GM21515 (cell line): Measurements from ENCODE around the gene CCDC183.
"Not testable (repeated sequence)": the region's sequence is repeated elsewhere in the genome, so short reads cannot be mapped to it uniquely, and the experiment has no call there.

Experiments used
- ATAC-seq: cut with Tn5 transposase; IDR thresholded peaks from one replicate; pipeline ENCODE4 v1.9.1; 2021; ENCODE audit not compliant: unreplicated experiment

The CCDC183 gene

DNA sequence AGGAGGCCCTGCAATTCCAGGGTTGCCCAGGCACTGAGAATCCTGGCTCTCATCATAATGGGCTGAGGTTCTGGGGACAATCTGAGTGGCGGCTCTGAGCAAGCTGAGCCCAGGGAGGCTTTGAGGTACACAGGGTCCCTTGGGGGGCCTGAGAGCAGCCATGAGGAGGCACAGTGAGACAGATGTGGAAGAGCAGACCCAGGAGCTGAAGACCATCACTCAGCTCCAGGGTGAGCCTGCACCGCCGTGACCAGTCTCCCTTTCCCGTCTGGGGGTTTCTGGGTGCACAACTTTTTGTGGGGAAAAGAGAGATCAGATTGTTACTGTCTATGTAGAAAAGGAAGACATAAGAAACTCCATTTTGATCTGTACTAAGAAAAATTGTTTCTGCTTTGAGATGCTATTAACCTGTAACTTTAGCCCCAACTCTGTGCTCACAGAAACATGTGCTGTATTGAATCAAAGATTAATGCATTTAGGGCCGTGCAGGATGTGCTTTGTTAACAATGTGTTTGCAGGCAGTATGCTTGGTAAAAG is at the start of gene CCDC183:
Gene CCDC183, plus strand, starts transcription at position 101 of the 537 bp plus-strand sequence. Its CDS starts 60 bp downstream, at position 161.
- no peak for ATAC-seq

DNA sequence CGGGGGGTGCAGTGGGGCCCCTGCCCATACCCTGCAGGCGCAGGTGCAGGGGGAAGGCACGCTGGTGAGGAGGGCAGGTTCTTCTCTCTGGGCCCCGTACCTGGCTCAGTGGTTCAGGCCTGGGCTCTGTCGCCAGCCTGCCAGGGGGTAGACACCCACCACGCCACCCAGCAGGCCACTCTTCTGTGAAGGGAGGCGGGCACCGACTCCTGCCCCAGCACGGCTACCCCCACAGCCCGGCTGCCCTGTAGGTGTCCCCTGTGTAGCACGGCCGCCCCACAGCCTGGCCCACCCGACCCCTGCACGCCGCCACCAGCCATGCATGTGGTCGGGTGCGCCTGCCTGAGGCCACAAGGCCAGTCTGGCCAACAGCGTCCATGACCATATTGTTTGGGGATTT is 49.5 kb upstream of the CCDC183 start:
- no peak for ATAC-seq

DNA sequence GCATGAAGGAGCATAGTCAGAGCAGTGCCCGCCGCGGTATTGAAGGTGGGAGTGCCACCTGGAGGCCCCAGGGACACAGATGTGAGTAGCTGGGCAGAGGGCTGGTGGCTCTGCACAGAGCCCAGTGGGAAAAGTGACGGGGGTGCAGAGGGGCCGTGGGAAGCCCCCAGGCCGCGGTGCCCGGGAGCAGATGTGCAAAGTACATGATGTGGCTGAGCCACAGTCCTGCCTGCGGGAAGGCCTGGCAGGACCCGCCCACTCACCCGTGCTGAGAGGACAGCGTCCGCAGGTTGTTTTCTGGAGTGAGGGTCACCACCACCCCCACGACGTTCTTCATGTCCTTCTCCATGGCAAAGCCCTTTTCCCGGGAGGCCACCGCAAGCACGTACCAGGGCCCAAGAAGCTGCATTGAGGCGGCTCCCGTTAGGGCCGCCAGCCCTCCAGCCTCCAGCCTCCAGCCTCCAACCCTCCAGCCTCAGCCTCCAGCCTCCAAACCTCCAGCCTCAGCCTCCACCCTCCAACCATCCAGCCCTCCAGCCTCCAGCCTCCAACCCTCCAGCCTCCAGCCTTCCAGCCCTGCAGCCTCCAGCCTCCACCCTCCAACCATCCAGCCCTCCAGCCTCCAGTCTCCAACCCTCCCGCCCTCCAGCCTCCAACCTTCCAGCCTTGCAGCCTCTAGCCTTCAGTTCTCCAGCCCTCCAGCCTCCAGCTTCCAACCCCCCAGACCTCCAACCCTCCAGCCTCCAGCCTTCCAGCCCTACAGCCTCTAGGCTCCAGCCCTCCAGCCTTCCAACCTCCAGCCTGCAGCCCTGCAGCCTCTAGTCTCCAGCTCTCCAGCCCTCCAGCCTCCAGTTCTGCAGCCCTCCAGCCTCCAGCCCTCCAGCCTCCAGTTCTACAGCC is 48.7 kb upstream of the CCDC183 start:
- ATAC-seq: no peak

DNA sequence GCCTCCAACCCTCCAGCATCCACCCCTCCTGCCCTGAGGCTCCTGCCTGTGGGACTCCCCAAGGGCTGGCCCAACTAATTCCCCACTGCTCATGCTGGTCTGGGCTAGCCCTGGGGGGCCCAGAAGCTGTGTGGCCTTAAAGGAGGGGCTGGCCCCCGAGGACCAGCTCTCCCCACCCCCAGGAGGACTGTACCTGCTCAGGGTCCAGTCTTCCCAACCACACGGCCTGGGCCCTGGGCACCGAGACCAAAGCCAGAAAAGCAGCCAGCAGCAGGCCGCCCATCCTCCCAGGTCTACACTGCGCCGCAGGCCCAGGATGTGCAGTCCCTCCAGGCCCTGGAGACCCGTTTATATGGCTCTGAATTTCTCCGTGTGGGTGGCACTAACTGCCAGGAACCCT is 47.9 kb upstream of the CCDC183 start, which contains the start of gene LCN6:
Gene LCN6, minus strand, starts transcription at position 325 of the 400 bp plus-strand sequence. Its CDS starts 42 bp downstream, at position 283.
- no peak for ATAC-seq

DNA sequence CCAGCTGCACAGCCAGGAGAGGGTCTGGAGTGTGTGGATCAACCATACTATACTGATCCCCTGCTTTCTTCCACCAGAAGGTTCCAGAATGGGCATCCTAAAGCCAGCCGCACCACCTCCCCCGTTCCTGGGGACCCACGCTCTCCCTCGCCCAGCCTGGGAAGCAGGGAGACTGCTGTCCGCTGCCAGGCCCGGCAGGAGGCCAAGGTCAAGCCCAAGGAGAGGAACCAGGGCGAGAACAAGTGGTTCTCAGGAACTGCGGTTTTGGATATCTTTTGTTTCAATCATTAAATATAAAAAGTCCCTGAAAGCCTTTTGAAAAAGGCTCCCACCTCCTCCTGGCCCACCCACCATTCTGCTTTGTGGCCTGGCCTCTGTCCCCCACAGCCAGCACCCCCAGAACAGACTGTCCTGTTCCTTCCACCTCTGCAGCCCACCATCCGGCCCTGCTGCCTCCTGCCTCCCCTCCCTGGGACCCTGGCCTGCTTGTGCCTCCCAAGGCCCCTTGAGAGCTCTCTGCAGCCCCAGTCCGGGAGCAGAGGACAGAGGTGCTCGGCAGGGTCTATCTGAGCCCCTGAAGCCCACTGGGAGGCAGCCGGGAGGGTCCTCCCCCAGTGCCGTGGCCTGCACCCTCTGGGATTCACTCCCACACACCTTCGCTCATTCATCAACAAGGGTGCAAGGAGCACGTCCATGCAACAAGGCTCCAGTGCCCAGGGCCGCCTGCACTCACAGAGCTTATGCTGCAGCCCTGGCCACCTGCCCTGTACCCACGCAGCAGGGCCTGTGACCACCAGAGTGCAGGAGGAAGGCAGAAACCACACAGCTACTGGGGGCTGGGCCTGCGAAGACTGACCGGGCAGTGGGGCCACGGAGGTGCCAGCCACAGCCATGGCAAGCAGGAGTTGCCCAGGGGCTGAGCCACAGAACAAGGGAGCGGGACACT is 47.2 kb upstream of the CCDC183 start:
- no peak for ATAC-seq

DNA sequence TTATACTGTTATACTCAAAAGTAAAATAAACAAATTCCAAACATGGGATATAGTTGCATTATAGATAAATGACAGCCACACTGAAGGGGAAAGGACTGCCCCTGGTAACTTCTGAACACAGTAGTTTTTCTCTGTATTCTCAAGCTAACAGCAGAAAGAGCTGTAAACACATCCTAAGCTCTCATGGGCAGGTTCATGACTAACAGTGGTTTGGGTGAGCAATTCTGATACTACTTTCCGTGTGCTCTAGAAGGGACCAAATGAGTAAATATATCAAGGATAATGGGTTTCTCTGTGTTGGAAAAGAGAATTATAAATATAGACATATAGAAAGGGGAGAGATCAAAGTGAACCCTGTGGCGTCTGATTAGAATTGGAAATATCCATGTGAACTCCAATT is 45.6 kb upstream of the CCDC183 start:
- ATAC-seq: no peak

DNA sequence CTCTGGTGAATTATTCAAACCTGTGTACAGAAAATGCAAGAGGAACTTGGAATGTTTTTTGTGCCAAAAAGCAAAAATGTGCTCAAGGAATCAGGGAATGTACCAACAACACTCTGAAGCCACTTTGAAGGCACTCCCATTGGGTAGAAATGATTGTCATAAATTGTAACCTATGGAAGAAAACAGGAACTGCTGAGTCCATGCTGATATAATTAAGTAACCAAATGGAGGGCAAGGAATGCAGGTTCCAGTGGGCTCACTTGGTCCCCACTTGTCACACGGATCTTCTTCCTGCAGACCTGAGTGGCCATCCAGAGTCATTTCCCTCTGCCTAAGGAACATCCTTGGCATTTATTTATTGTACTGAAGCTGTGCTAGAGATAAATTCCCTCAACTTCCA is 44.9 kb upstream of the CCDC183 start:
- no peak for ATAC-seq

DNA sequence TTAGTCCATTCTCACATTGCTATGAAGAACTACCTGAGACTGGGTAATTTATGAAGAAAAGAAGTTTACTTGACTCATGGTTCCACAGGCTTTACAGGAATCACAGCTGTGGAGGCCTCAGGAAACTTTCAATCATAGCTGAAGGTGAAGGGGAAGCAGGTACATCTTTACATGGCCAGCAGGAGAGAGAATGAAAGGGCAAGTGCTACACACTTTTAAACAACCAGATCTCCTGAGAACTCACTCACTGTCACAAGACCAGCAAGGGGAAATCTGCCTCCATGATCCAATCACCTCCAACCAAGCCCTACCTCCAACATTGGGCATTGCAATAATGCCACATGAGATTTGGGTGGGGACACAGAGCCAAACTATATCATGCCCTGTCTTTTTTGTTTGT is 44.3 kb upstream of the CCDC183 start:
- no peak for ATAC-seq

DNA sequence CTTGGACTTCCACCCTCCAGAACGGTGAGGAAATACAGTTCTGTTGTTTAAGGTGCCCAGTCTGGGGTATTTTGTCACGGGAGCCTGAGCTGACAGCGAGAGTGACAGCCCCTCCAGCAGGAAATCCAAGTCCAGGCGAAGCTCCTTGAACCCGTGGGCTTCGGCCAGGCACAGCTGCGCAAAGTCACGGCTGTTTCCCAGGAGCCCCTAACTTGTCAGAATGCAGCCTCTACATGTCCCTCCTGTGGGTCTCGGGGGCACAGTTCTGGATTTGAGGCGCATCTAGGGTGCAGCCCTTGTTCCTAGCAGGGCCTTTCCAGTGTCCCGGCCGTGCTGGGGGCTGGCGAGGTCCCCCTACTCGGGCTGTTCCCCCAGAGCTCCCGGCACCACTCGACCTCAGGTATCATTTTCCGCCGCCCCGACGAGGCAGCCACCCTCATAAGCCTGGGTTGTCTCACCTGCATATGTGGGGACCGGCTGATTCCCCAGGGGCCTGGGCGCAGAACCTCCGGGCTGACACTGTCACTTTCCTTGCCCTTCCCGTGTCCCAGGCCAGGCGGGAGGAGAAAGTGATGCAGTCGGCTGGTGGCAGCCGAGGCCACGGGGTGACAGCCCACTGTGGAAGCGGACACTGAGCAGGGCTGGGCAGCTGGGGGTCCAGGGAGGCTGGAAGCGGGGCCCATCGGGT is 42.6 kb upstream of the CCDC183 start:
- ATAC-seq: no peak

DNA sequence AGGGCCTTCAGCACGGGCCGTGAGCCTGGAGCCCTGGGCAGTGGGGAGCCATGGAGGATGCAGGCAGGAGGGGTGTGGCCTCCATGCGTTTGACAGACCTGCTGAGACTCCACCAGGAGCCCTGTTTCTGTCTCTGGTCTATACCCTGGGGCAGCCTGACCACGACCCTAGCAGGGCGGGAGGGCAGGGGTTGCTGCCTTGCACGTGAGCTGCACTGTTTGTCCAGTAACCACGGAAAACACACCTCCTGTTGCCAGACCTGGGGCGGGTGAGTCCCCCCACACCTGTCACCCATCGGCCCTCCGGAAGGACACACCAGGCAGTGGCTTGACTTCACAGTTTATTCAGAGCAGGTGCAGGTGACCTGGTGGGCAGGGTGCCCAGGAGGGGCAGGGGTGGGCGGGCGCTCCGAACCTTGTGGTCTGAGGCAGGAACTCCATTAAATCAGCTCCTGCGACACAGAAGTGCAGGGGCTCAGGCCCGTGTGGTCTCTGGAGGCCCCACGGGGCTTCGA is 42.0 kb upstream of the CCDC183 start:
- no peak for ATAC-seq

DNA sequence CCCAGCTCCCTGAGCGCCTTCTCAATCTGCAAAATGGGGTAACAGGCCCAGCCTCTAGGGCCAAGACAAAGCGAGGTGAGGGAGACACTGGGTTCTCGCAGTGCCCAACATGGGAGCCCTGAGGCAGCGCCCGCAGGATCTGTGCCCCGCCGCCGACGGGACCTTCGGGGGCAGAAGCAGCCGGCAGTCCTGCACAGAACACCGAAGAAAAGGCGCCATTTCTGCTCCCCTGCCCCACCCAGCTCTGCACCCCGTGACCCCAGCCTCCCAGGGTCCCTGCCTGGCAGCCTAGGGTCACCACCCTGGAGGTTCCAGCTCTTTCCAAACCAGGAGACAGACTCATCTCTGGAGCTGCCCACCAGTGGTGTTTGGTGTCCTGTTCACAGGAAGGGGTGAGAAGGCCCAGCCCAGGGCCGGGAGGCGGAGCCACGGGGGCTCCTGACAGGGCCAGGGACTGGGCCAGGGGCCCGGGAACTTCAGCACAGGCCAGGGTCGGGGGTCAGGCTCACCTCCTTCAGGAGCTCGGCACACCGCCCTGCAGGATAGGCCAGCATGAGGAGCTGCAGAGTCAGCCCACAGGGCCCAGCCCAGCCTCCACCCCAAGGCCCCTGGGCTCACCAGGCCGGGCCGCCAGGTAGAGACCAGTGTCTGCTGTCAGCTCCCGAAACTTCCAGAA is 41.4 kb upstream of the CCDC183 start:
- ATAC-seq: no peak

DNA sequence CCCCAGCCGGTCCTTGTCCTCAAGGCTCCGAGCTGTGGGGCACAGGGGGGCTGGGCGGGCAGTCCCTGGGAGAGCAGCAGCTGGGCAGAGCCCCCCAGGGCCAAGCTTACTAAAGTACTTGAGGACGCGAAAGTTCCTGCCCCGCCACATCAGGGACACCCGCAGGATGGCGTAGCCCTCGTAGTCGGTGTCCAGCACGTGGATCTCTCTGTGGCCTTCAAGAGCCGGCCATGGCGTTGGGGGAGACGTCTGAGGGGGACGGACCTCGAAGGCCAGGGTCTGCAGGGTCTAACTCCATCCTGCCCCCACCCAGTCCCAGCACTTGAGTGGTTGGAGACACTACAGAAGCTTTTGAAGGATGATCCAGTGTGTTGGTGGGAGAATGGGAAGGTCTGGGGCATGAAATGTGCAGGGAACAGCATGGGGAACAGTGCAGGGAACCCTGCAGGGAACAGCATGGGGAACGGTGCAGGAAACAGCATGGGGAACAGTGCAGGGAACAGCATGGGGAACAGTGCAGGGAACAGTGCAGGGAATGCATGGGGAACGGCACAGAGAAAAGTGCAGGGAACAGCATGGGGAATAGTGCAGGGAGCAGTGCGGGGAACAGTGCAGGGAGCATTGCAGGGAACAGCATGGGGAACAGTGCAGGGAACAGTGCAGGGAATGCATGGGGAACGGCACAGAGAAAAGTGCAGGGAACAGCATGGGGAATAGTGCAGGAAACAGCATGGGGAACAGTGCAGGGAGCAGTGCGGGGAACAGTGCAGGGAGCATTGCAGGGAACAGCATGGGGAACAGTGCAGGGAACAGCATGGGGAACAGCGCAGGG is 40.6 kb upstream of the CCDC183 start:
- ATAC-seq: not testable (repeated sequence)

DNA sequence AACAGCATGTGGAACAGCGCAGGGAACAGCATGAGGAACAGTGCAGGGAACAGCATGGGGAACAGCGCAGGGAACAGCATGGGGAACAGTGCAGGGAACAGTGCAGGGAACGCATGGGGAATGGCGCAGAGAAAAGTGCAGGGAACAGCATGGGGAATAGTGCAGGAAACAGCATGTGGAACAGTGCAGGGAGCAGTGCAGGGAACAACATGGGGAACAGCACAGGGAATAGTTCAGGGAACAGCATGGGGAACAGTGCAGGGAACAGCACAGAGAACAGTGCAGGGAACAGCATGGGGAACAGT is 40.1 kb upstream of the CCDC183 start:
- no peak for ATAC-seq

DNA sequence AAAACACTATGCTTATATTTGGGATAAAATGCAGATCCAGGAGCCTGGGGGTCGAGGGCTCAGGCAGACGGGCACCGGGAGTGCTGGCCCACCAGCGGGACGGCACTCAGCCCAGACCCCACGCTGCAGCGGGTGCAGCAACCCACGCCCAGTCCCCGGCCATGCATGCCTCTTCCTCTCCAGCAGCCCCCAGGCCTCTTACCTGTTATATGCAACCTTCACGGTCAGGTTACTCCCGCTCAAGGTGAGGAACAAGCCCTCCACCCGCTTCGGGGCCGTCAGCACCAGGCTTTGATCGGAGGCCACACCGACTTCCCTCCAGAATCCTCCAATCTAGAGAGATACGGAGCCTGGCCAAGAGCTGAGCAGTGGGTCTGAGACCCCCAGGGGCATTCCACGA is 39.3 kb upstream of the CCDC183 start:
- ATAC-seq: no peak

DNA sequence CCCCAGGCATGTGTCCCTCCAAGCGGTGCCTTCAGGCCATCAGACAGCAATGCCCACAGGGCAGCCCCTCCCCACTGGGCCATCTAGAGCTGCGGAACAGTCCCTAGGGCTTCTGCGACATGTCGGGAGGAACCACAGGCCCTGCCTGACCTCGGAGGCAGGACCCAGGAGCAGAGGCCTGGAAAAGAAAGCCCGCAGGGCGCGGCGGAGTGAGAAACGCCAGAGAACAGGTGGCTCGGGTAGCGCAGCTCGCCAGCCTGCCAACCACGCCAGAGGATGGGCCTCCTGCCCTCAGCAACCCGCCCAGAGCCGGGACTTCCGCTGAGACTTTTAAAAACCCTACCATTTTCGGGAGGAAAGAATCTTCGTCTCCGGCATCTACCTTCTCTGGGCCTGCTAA is 38.8 kb upstream of the CCDC183 start:
- ATAC-seq: no peak

DNA sequence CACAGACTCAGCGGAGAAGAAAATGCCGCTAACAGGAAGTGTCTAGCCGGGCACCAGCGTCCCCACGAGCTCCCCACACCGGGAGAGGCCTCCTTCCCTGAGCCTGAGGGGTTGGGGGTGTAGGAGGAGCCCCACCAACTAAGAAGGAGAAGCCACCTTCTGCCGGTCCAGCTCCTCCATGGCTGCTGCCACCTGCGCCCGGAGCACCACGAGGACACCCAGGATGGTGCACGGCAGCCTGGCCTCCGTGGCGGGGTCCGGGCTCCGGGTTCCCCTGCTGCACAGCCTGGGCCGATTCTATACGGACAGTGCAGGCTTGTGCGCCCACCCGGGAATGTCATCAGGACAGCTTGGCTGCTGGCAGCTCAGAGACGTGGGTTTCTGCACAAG is 38.4 kb upstream of the CCDC183 start:
- ATAC-seq: no peak

DNA sequence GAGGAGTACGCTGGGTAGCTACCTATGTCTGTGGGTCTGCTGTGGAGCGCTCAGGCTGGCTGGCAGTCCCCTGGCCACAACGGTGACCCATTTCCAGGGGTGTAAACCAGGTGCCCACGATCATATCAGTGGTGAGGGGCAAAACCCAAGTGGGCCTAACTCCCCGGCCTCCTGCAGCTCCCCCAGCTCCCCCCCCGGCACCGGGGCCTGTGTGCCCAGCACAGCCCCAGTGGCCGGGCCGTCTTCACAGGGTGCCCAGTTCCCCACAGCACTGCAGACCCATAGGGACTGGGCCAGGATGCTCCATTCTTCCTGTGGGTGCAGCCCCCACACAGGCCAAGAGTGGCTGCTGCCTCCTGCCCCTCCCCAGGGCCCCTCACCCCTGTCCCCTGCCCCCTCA is 37.1 kb upstream of the CCDC183 start:
- no peak for ATAC-seq

DNA sequence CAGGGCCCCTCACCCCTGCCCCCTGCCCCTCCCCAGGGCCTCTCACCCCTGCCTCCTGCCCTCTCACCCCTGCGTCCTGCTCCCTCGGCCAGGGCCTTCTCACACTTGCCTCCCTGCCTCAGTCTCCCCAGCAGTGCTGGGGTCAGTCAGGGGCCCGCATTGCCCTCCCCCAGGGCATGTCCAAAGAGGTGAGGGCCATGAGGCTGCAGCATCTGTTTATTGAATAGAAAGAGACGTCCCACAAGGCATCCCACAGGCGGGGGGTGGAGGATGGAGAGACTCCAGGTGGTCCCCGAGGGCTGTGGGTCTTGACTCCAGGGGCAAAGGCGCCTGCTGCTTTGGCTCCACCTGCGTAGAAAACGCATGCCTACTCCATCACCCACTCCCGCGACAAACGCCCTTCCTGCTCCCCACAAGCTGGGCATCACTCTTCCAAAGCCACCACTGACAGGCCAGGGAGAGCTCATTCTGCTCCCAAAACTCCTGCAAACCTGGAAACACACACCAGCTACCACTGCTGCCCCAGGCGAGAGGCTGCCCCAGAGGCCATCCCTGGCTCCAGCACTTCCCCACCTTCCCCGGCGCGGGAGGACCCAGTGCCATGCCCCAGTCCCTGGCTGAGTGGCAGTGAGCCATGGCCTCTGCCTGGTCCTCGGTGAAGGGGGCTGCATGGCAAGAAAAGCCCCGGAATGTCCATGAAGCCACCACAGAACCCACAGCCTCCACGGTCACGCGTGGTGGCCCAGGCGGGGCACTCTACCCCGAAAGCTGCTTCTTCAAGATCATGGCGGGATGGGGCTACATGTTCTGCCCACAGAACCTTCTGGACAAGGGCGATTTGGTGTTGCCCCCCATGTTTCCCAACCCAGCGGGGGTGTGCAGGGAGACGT is 36.5 kb upstream of the CCDC183 start:
- no peak for ATAC-seq
